LHCN-M2 (cell line): ENCODE data around the gene C19orf73. TPM values are rescaled to one million over a fixed set of nuclear protein-coding genes. Genes with fewer than 3 reads are reported as not detected.
A peak's percentile ranks its signal among the peaks of the same experiment; 100 is the strongest.
"Not testable (repeated sequence)": the region's sequence is repeated elsewhere in the genome, so short reads cannot be mapped to it uniquely, and the experiment has no call there.

Source experiments
- DNase-seq: peaks from one replicate; pipeline ENCODE4 v3.0.0-alpha.2; 2012; ENCODE audit warnings: low read depth
- total RNA-seq: library from RNA; depleted of rRNA; stranded (reverse); fragments of >200 nt; gene quantifications from 2 replicates; pipeline ENCODE4 v1.2.3, GENCODE V29; 2014

C19orf73 gene
- total RNA-seq, 1 experiment from 2014 or later, result 3.1 TPM

DNA sequence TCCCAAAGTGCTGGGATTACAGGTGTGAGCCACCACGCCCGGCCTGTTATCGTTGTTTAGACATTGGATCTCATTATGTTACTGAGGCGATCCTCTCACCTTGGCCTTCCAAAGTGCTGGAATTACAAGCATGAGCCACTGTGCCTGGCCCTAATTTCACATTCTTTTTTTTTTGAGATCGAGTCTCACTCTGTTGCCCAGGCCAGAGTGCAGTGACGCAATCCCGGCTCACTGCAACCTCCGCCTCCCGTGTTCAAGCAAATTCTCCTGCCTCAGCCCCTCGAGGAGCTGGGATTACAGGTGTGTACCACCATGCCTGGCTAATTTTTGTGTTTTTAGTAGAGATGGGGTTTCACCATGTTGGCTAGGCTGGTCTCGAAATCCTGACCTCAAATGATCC is 4.3 kb upstream of the C19orf73 start:
- not testable (repeated sequence) for DNase-seq

DNA sequence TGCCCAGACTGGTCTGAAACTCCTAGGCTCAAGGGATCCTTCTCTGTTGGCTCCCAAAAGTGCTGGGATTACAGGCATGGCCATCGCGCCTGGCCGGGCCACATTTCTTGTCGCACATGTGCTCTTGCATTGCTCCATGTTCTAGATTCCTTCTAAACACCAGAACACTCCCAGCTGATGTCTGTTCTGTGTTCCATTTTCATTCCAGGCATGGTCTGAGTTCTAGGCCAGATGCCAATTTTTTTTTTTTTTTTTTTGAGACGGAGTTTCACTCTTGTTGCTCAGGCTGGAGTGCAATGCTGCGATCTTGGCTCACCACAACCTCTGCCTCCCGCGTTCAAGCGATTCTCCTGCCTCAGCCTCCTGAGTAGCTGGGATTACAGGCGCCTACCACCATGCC is 2.9 kb upstream of the C19orf73 start:
- DNase-seq, result not testable (repeated sequence)

DNA sequence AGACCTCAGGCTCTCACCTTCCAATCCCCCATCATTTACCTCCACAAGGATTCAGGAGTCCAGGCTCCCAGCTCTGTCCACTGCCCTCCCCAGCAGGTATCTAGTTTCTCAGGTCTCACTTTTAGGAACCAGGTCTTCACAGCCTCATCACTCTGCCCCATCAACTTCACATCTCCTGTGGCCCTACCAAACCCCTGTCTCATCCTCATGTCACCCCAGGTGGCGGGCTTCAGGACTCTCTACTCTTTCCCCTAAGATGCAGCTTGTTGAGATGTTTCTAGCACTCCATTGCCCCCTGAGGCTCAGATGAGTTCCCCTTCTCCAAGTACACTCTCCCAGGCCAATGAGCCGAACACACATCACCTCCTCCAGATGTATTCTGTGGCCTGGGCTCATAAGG is 1.9 kb upstream of the C19orf73 start:
- DNase-seq, result no peak

- no peak for DNase-seq
Measured at GRCh38 chr19:49120325-49120683, 1.4 kb upstream of the C19orf73 start.

DNA sequence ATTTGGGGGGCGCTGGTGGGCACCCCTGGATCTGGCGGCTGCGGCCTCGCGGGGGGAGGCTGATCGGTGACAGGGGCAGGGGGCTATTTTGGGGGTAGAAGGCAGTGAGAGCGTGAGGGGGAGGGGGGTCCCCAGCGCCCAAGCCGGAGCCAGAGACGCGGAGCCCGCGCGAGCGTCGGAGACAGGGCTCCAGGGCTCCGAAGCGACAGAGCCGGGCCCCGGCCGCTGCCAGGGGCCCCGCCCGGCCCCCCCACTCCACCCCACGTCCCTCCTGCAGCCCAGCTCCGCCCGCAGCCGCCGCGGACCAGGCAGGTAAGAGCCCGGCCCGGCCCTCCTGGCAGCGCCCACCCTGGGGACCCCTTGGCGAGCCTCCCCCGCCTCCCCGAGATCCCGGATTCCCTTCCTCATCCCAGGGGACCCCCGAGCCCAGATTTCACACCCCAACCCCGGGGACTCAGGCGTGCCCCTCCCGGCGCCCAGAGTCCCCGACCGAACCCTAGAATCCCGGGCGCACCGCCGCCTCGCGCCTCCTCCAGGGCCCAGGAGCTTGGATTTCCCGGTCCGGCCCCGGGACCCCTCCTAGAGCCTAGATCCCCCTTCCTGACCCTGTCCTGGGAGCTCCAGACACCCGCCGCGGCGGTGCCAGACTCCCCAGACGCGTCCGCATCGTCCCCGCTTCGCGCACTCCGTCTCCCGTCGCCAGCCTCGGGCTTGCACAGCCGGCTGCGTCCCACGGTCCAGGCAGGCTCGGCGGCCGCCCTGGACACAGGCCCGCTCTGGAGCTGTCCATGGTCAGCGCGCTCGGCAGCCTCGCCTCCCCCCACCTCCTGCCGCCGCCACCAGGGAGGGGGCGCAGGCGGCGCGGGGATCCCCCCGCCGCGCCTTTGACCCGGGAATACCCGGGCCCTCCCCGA is 725 bp upstream of the C19orf73 start, which contains the start of gene PPFIA3:
Gene PPFIA3 (plus strand): TSS at position 134 of the 914 bp plus-strand sequence. CDS start 8,330 bp downstream, outside the sequence.
- DNase-seq, result peak; percentile 49

DNA sequence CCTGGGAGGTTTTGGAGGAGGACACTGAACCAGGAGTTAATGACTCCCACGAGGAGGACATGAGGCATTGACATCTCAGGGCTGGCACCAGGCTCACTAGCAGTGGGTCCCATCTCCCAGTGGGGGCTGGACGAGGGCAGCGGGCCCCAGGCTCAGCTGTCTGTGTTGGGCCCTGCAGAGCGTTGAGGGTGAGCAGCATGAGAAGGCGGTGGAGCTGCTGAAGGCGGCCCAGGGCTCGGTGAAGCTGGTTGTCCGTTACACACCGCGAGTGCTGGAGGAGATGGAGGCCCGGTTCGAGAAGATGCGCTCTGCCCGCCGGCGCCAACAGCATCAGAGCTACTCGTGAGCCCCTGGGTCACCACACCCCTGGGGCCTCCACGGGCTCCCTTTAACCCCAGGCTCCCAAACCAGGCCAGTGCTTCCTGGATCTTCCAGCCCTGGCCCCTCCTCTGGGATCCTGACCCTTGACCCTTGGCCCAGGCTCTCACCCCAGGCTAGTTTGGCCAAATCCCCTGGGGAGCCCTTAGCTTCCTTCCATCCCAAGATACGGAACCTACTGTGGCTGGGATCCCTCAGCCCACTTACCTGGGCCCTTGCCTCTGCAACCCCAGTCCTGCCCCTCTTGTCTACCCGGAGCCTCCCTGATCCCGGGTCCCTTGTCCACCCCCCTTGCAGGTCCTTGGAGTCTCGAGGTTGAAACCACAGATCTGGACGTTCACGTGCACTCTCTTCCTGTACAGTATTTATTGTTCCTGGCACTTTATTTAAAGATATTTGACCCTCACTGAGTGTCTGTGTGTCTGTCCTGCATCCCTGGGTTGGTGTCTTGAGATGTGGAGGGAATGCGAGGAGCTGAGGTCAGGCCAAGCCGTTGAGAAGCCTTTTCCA is 1.0 kb downstream of the C19orf73 start:
- no peak for DNase-seq

DNA sequence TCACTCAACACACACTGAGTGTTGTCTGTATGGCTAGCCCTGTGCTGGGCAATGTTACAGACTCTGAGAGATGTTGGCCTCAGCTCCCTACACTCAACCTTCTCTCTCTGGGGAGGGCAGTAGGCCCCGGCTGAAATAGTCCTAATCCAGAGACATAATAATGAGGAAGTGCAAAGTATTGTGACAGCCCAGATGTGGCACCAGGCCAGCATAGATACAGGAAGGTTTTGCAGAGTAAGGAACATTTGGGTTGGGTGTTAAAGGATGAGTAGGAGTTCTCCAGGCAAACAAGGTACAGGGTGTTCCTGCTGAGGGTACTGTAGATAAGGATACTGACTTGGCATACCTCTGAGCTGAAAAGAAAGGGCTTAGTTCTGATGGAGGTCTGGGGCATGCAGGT is 2.4 kb downstream of the C19orf73 start:
- no peak for DNase-seq

- peak; percentile 50 for DNase-seq
Measured at GRCh38 chr19:49114630-49115363, 4.1 kb downstream of the C19orf73 start.

DNA sequence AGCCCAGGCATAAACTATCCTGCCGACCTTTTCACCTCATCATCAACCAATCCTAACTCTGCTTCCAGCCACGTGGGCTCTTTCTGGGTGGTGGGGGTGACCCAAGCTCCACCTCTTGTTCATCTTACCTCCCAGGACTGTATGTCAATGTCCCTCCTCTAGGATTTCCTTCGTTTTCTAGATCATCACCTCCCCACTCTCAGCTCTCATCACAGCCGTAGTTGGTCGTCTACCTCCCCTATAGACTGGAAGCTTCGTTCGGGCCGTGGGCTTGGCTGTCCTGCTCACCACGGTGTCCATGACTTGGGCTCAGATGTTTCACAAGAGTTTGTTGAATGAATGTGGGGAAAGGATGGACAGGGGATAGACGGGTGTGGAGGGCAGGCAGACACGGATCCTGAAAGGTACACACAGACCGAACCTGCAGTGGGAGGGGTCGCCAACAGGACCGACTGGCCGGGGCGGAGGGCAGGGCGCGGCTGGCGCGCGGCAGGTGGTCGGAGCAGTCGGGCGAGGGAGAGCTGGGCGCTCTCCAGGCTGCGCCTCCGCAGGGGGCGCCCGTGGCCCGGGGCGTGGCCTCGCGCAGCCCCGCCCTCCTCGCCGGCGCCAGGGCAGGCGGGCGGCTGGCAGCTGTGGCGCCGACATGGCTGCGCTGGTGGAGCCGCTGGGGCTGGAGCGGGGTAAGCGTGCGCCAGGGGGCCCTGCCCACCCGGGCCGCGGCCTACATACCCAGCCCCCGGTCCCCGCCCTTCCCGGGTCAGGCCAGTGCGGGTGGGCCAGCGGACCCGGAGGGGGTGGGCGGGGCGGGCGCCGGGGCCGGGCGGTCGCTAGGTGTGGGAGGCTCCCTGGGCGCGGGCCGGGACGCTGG is 4.9 kb downstream of the C19orf73 start, which contains the start of gene LIN7B:
Gene LIN7B (plus strand): TSS at position 609 of the 868 bp plus-strand sequence. CDS start 35 bp downstream, at position 644.
- DNase-seq, result peak; percentile 66

GRCh38 chr19:49111218-49111998 is 7.5 kb downstream of the C19orf73 start:
- no peak for DNase-seq

DNA sequence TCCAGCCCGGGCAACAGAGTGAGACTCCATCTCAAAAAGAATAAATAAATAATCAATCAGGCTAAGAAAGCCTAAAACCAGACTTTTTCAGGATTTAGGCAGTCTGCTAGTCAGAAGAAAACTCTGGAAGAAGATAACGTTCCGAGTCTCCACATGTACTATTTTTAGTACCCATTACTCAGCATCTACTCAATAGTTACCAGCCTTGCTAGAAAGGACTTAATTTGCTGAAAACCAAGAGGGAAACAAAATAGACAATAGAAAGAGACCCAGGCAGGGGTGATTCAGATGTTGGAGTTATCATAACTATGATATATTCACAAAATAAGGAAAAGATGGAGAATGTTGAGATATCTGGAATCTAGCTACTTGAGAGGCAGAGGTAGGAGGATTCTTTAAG is 8.4 kb downstream of the C19orf73 start:
- DNase-seq, result peak; percentile 46

- DNase-seq, result no peak
Measured at GRCh38 chr19:49109569-49110233, 9.2 kb downstream of the C19orf73 start.

- DNase-seq, result no peak
Measured at GRCh38 chr19:49109051-49109450, 9.9 kb downstream of the C19orf73 start.

DNA sequence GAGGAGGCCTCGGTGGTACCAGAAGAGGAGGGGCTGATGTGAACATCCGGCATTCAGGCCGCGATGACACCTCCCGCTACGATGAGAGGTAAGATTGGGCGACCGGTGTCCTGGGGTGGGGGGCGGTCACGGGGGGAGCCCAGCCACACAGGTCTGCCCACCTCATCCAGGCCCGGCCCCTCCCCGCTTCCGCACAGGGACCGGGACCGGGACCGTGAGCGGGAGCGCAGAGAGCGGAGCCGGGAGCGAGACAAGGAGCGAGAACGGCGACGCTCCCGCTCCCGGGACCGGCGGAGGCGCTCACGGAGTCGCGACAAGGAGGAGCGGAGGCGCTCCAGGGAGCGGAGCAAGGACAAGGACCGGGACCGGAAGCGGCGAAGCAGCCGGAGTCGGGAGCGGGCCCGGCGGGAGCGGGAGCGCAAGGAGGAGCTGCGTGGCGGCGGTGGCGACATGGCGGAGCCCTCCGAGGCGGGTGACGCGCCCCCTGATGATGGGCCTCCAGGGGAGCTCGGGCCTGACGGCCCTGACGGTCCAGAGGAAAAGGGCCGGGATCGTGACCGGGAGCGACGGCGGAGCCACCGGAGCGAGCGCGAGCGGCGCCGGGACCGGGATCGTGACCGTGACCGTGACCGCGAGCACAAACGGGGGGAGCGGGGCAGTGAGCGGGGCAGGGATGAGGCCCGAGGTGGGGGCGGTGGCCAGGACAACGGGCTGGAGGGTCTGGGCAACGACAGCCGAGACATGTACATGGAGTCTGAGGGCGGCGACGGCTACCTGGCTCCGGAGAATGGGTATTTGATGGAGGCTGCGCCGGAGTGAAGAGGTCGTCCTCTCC is 11.1 kb downstream of the C19orf73 start:
- DNase-seq, result no peak

GRCh38 chr19:49106648-49107135 is 12.3 kb downstream of the C19orf73 start:
- peak; percentile 54 for DNase-seq

GRCh38 chr19:49104229-49104864 is 14.6 kb downstream of the C19orf73 start:
- DNase-seq, result no peak

DNA sequence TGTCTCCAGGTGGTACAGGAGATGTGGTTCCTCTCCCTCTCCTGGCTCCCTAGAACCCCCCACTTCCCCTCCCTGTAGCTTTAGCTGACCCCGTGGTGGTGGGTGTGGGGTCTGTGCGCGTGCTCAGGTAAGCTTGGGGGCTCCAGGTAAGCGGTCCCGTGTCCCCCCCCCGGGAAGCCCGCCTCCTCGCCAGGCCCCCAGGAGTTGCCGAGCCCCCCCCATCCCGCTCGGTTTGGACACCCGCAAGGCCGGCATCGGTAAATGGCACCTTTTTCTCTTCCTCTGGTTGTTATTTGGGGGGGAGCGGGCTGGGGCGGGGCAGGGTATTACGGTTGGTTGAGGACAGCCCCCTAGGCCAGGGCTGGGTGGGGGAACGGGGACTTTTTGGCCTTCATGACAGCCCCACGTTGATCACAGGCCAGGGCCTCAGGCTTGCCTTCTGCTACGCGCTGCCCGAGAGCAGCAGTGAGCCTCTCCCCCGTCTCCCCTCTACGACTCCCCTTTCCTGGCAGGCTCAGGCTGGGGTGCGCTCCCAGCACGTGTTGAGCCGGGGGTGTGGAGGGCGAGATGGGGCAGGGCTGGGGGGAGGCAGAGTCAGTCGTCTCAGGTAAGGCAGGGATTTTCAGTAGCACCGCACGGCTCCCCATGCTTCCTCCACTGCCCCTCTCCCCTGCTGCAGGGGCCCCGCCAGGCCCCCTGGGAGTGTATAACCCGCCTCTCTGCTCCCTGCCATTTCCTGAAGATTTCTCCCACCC is 15.4 kb downstream of the C19orf73 start:
- DNase-seq, result no peak
